NAMALWA (cell line): ENCODE results near the gene PRTFDC1.
"Not testable (repeated sequence)": the region's sequence is repeated elsewhere in the genome, so short reads cannot be mapped to it uniquely, and the experiment has no call there.

ENCODE experiments used
- DNase-seq: peaks from one replicate; pipeline ENCODE4 v3.0.0-alpha.2; 2015; ENCODE audit warnings: low spot score

The PRTFDC1 gene, protein sequence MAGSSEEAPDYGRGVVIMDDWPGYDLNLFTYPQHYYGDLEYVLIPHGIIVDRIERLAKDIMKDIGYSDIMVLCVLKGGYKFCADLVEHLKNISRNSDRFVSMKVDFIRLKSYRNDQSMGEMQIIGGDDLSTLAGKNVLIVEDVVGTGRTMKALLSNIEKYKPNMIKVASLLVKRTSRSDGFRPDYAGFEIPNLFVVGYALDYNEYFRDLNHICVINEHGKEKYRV

DNA sequence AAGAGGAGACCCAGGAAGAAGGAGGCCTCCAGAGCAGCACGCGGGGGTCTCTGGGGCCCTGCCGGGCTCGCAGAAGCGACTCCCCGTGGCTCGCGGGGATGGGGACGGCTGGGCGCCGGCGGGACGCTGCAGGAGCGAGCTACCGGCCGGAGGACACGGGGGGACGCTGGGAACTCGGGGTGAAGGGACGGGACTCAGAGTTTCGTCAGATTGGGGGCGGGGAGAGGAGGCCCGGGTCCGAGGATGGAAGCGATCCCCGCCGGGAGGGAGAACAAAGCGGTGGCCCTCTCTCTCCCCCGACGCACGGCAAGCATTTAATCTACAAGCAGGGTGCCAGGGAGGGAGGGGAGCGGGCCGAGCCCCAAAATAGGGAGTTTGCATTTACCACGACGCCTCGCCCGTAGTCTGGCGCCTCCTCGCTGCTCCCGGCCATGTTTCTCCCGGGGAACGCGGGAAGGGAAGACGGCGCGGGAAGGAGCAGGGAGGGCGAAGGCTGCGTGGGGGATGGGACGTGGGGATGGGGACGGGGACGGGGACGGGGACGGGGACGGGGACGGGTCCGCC, at the start of gene PRTFDC1:
TSS of gene PRTFDC1 (minus strand) at position 464 of the 564 bp plus-strand sequence. CDS start at position 433, 31 bp downstream.
- no peak for DNase-seq

DNA sequence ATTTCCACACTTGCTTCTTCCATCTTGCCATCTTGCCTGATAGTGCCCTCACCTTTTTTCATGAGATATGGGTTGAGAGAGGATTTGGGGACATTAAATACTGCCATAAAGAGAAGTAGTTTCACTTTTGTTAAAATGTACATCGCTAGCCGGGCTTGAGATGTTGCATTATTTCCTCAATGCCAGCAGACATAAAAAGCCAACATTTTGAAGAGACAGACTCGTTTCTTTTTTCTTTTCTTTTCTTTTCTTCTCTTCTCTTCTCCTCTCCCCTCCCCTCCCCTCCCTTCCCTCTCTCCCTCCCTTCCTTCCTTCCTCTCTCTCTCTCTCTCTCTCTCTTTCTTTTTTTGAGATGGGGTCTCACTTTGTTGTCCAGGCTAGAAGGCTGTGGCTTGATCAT, 45.6 kb upstream of the PRTFDC1 start:
- no peak for DNase-seq

DNA sequence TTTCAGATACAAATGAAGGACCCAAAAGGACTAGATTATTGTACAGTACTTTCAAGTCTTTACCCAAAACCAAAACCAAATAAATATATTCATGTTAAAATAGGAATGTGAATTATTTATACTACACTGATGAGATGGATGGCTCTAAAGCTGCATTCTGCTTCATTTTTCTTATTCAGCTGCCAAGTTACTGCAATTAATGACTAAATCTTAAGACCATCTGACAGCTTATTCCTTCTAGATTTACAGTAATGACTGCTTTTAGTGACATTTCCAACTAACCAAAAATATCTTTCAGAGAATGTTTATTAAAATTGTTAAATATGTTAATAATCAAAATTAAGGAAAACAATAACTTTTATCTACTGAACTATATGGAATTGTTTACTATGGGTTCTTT, 42.7 kb upstream of the PRTFDC1 start:
- no peak for DNase-seq

DNA sequence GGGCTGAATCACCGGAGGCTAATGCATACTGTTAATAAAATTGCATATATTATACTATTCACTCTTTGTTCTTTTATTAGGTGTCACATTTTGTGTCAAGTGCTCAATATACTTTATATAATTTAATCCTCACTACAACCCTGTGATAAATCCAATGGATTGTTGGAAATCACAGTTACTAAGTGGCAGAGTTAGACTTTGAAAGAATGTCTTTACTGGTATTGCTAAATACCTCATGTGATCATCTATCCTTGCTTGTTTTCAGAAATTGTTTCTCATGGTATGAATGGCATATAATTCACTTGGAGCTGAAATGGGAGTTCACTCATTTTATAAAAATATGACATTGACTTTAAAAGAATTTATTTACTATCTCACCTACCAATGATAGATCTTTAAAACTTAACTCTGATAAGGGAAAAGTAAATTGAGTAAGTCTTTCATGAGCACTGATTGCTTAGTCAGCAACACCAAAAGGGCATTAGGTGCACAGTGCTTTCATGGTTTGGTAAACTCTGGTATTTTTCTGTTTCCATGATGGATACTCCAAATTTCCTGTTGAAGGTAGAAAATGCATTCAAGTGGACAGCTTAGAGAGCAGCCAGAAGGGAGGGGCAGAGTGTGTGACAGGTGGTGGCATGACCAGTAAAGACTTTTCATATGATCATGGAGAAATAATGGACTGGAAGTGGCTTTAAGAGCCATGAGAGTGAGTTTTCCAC, 41.0 kb upstream of the PRTFDC1 start:
- DNase-seq, result no peak

DNA sequence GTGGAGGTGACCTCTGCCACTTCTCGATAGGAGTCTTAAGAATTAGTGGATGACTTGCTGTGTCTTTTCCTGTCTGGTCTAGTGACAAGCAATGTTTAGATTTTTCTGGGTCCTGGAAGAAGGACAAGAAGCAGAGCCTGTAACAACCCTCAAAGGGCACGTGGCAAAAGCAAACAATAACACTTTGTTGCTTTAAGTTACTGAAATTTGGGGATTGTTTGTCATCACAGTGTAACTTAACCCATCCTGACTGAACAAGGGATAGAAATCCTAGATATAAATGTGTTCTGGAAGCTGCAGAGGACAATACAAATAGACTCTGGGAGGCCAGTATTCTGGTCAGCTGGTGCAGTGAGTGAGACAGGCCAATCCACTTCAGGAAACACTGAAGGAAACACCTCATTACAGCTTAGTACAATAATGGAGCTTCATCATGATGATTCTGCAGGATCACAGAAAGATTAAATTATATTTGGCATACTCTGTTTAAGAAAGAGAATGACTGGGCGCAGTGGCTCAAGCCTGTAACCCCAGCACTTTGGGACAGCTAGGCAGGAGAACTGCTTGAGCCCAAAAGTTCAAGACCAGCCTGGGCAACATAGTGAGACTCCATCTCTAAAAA, 40.2 kb upstream of the PRTFDC1 start:
- no peak for DNase-seq

DNA sequence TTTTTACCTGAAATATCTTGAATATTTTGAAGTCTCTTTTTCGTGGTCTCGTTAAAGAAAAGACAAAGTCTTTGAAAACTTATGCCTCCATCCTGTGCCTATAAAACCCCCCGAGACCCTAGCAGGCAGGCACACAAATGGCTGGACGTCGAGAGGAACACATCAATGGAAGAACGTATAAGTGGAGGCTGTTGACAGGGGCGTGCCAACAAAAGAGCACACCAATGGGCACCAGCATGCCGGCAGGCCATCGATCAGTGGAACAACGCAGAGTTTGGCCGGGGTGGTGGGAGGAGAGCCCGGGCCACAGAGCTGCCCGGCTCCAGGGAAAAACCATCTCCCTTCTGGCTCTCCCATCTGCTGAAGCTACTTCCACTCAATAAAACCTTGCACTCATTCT, 38.9 kb upstream of the PRTFDC1 start:
- DNase-seq, result no peak

DNA sequence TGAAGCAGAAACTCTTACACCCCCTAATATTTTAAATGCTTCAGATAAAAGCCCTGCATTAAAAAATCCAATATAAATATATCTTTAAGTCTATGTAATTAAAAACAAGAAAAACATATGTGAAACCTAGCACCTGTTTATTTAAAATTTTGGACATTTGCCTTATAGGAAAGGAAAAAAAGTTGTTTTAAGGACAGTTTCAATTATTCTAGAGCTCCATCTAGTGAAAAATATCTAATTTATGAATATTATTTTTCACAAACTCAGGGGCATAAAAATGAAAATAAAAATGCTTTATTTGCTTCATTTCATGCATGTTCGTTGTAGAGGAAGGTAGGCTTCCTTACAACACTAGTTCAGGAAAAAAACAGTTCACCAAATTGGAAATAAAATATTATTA, 37.5 kb upstream of the PRTFDC1 start:
- DNase-seq, result no peak

DNA sequence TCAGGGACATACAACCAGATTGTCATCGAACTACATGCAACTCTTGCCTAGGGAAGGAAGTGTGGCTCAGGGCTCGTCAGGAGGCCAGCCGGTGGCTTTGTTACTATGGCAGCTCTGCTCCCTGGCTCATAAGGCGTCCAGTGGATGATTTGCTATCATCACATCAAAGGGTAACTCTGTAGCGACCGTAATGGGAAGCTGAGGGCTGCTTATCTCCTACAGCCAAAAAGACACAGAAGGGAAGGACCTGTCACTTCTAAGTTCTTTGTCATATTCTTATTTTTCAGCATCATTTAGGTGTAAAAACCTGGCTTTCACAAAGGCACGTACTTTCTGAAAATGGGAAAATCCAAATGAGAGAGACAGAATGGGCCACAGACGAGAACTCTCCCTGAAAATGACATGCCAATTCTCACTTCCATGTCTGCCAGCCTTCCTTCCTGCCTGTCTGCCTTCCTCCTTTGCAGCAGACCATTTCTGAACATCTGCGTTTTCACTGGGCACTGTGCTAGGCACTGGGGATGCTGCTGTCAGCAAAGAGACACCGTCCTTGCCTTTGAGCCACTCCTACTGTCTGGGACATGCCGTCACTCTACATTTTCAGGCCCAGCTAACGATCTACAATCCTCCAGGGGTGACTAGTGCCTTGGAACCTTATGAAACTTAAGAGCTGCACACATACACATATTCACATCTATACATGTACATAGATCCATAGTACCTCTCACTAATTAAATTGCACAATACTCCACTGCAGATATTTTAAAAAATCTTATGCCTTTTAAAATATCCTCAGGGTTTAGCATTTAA, 36.6 kb upstream of the PRTFDC1 start:
- no peak for DNase-seq

DNA sequence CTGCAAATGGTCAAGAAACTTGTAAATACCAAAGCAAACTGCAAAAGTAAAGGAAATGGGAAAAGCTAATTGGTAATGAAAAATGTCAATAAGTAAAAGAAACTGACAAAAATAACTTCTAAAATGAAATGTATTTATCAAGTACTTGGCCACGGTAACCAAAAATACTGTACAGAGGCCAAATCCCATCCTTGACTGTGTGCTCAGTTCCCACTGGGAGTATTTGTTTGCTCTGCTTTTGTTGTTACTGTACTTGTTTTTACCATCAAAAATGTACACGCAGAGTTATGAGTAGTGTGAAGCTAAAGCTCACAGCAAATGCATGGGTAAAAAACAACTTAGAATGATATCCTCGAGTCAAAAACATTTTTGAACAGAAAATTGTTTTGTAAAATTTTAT, 32.5 kb upstream of the PRTFDC1 start:
- DNase-seq, result no peak

DNA sequence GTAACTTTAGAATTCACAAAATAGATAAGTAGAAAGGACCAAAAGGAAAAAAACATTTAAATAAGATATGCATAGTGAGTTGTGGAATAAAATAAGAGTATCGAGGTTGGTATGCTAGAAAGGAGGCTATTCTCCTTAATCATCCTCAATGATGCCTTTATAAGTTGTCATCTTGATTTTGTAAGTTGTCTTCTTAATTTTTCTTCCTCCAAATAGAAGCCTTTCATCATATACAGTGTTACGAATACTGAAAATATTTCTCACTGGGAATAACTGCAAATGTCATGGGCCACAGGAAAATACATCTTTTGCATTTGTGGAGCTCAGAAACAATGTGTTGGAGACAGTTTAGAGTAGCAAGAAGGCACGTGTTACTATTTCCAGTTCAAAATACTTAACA, 31.5 kb upstream of the PRTFDC1 start:
- no peak for DNase-seq

DNA sequence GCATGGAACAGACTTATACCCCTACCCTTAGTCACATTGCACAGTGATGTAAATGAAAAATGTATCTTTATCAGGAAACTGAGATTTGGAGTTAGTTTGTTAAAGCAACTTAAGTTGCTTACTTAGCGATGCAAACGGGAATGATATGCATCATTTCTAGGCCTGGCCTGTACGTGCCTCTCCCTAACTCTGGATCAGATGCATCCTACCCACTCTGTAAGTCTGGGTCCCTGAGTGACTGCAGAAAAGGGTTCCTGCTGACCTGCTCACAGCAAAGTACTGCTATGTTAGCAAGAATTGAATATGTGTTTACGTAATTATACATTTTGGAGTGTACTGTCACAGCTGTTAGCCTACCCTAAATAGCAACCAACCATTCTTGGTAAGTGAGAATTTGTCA, 30.7 kb upstream of the PRTFDC1 start:
- no peak for DNase-seq

DNA sequence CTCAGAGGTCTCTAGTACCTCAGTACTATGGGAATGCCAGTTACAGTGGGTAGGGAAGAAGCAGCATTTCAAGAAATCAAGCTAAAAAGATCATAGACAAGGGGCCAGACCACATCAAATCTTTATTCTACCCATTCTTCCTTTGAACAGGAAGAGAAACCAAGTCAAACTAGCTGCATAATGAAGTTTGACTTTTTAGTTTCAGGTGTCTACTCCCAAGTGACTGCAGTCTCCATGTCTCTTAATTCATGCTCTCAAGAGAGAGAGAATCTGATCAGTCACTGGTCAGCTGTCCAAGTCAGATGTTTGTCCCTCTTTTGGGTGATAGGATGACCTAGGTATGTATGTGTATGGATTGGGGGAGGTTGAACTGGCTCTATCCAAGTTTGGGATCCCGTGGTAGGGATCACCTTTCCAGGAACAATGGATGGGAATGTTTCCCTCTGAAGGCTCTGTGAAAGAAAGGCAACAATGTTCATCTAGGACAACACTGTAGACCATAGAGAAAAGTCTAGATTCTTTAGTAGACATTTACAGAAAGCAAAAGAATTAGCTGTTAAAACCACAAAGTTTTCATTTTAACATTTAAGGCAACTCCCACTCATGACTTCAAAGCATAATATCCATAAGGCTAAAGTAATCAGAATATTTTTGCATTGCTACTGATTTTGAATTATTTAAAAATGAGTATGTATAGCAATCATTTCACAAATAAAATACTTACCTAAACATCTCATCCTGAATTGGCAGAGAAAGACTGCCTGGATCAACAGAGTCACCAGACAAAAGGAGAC, 30.1 kb upstream of the PRTFDC1 start:
- DNase-seq, result no peak

DNA sequence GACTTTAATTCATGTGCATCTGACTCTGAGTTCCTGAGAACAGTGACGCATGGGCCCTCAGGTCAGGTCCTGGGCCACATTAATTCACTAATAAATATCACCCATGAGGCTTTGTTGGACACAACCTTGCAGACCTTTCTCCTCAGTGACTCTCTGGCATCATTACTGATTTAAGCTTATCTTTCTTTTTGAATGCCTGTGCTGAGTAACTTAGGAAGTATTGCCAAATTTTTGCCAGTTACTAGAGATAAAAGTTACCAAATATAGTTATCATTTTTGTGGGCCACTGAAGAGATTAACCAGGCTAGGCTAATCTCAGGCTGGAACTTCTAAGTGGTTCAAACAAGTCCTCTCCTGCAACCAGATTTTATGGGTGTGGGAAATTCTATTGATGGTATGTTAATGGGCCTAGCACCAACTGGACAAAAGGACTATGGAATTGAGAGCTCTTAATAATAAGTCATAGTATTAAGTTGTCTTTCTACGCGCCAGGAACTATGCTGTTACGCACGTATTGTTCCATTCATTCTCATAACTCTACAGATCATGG, 28.8 kb upstream of the PRTFDC1 start:
- no peak for DNase-seq

DNA sequence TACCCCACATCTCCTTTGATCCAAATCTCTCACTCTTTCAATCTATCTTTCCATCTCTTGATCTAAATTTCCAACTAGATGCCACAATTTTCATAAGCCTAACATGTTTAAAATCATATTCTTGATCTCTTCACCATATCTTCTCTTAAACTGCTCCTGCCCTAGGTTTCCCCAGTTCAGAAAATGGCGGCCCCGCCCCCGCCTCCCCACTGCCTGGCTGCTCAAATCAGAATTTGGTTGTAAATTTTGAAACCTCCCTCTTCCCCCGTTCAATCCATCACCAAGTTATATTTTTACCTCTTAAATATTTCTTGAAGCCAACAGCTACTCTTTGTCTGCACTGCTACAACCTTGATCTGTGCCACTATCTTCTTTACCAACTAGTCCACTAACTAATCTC, 27.3 kb upstream of the PRTFDC1 start:
- DNase-seq, result no peak

DNA sequence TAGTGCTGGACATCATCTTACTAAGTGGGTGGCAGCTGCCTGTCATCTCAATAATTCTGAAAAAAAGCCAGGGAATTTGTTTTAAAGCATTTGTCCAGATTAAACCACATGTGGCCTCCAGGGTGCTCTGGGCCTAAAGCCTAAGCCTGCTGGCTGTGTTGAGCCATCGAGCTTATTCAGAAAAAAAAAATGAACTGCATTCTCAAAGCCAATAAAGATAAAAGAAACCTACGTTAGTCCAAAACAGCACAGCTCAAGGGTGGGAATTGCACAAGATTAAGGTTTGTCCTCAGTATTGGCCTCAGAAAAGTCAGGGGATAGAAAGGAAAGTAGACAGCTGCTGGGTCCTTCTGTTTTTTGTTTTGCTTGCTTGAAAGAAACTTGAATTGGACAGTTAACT, 22.6 kb upstream of the PRTFDC1 start:
- DNase-seq, result no peak

DNA sequence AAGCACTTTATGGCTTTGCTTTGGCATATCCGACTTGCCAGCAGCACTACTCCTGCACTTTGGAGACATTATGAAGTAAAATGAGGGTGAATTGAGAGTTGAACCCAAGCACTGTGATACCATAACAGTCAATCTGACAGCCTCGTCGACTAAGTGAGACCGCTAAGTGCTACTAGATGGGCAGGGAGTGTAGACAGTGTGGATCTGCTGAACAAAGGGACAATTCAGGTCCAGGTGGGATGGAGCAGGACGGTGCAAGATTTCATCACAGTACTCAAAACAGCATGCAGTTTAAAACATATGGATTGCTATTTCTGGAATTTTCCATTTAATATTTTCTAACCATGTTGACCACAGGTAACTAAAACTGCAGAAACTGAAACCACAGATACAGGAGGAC, 20.8 kb upstream of the PRTFDC1 start:
- DNase-seq, result no peak

DNA sequence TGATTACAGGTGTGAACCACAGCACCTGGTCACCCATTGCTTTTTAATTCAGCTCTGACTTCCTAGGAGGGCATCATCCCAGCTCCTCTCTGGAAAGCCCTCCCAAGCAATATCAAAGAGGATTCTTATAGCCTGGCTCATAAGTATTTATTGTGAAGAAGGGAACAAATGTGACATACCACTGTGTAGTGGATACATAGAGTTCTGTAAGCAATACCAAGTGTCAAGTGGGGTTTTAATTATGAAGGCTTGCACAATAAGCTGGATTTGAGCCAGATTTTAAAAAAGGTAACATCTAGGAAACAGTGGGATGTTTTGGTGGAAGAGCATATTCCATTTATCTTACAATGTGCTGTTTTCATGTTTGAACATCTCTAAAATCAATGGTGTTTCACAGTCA, 19.0 kb upstream of the PRTFDC1 start:
- DNase-seq, result no peak

DNA sequence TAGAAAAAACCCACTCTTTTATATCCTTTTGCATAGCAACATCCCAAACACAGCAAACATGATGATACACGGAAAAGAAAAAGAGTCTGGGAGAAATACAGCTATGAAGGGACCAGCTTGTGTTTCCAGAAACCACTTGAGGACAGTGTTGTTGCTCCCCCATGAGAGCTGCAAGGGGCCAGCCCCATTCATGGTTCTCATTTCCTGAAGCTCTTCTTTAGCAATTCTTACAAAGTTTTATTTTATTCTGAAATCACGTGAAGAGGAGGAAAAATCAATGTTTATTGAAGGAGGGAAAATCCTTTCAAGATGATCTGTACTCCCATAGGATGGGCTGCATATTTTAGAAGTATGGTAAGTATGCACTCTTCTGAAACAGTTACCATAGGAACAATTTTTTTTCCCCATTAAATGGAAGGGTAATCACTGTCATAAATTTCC, 17.5 kb upstream of the PRTFDC1 start:
- DNase-seq, result no peak

DNA sequence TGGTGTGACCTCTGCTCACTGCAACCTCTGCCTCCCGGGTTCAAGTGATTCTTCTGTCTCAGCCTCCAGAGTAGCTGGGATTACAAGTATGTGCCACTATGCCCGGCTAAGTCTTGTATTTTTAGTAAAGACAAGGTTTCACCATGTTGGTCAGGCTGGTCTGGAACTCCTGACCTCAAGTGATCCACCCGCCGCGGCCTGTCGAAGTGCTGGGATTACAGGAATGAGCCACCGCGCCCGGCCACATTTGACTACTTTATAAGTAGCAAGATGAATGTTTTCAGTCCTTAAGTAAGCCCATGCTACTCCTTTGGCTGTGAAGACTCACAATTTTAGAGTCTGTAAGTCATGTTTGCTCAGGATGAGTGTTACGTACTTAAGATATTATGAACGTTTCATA, 16.5 kb upstream of the PRTFDC1 start:
- not testable (repeated sequence) for DNase-seq

DNA sequence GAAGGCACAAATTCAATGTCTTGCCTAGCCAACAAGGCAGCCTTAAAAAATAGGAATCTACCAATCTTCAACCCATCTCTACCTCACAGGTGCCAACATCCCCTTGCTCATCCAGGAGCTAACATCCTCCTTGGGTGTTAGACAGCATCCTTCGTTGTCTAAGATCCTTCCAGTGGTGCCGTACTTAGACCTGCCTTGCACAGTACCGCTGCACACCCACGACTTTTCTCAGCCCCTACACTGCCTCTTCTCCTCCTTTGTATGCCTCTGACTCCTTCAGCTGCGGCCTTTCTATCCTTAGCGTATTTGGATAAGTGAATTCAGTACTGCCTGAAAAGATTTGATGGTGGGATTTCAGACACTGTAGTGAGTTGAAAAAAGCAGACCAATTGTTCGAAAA, 15.9 kb upstream of the PRTFDC1 start:
- no peak for DNase-seq

DNA sequence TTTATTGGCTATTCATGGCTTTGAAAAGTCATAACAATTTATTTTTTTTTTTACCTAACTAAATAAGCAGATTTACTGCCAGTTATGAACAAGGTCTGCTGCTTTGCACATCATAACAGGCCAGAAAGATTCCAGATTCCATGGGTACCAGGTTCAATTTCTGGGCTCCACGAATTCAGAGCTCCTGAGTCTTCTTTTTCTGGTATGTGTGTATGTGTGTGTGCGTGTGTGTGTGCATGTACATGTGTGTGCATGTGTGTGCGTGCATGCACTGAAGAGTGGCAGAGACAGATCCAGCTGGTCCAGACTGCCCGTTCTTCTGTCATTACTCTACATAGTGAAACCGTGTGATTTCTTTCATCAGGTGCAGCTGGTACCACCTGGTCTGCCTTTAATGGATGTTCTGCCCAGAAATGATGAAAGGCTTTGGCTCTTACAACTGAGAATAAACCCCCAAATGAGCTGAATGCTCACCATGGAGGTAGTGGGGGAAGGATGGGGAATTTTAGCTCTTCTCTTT, 14.6 kb upstream of the PRTFDC1 start:
- DNase-seq, result no peak
